Measurements from ENCODE around the gene GRIN2B. TPM values are rescaled to one million over a fixed set of nuclear protein-coding genes. Genes with fewer than 3 reads are reported as not detected.

Gene GRIN2B
- total RNA-seq, 3 donors from 2014 or later, result not detected

DNA sequence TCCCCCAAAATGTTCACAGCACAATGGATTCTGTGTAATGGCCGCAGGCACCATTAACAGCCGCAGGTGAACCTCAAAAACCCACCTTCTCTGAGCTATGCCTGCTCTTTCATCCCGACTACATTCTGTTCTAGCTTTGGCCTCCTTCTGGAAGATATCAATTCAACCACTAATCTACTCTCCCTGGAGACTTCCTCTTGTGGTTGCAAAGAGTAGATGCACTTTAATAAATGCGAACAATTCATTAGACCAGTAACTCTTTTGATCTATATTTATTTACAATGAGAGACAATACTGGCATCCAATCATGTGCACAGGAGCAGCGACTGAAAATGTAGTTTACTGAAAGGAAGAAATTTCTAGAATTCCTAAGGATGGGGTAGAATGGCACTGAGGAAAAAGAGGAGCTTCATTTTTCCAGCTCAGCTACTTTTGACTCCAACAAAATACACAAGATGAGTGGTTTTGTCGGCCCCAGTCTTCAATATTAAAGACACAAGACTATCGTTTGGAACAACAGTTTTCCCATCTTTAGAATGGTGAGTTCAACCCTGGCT, 5.3 kb downstream of the GRIN2B start:
- H3K4me3 Mint-ChIP-seq, result no peak overlapping the region
- H3K36me3 Mint-ChIP-seq (ENCODE audit: insufficient read depth), result no peaks in the 10 kb centered on the region
- no peaks in the 10 kb centered on the region for H3K9me3 Mint-ChIP-seq
- DNase-seq, result no peak
- H3K4me1 Mint-ChIP-seq (ENCODE audit: low read depth), result peaks cover 9% of the 10 kb centered on the region
- ATAC-seq, result no peak
- peaks cover 41% of the 10 kb centered on the region for H3K27me3 Mint-ChIP-seq (ENCODE audit: low read depth)

DNA sequence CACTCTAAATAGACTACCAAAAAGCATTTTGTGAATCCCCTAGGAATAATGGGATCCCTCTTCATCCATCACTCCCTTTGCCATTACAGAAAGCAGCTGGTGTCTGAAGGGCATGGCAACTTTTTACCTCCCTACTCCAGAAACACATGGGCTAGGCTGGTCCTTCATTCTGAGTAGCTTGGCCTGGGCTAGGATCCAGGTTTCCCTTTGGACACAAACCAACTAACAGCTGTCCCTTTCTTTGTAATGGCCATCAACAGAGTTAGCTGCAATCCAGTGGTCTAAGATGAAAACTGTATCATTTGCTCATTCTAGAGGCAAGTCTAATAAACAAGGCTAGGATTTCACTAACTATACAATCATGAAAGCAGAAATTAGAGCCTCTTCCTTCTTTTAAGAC, 7.4 kb downstream of the GRIN2B start:
- ATAC-seq, result no peak

DNA sequence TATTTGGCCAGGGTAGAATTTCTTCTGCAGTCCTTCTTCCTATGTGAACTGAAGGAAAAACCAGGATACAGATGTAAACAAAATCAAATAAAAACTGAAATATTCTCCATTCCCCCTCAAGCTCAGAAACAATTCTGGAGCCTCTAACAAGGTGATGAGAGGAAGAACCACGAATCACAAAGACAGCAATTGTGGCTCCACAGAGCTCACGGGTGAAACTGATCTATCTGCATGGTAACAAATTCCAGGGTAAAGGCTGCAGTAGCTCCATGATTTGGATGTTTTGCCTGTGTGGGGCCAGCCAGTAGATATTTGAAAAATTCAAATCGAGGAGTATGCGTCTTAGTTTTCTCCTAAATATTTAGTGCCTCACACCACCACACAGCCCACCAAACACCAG, 10.6 kb downstream of the GRIN2B start:
- Mint-ChIP-seq H3K4me1 (ENCODE audit: low read depth) (no peaks in the 10 kb centered on the region), H3K36me3 (ENCODE audit: insufficient read depth) (no peaks in the 10 kb centered on the region), H3K27me3 (ENCODE audit: low read depth) (peaks cover 3% of the 10 kb centered on the region), H3K9me3 (no peaks in the 10 kb centered on the region), H3K4me3 (no peak overlapping the region)
- no peak for DNase-seq
- ATAC-seq, result no peak

More for the DNA sequence above, 7.4 kb downstream of the GRIN2B start:
- Mint-ChIP-seq H3K4me1 (ENCODE audit: low read depth) (no peaks in the 10 kb centered on the region), H3K9me3 (no peaks in the 10 kb centered on the region), H3K27me3 (ENCODE audit: low read depth) (peaks cover 22% of the 10 kb centered on the region), H3K36me3 (ENCODE audit: insufficient read depth) (no peaks in the 10 kb centered on the region), H3K4me3 (no peak overlapping the region)
- no peak for DNase-seq

DNA sequence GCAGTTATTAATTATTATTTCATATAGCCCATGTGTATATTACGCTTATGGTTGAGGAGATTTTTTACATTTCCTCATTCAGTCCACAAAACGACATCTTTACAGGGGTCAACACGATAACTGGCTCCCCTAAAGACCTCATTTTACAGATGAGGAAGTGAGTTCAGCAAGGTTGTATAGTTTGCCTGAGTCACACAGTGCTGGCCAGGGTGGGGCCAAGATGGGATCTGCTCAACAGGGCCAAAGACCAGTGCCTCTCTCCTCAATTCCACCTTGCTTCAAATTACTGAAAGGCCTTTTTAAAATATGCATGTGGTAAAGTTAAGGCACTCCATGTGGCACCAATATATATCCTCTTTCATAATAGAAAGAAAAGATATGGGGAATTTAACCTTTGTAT, 13.1 kb downstream of the GRIN2B start:
- no peak overlapping the region for H3K4me3 Mint-ChIP-seq
- no peaks in the 10 kb centered on the region for H3K9me3 Mint-ChIP-seq
- DNase-seq (no peak), ATAC-seq (no peak)
- H3K36me3 Mint-ChIP-seq (ENCODE audit: insufficient read depth), result no peaks in the 10 kb centered on the region
- peaks cover 3% of the 10 kb centered on the region for H3K27me3 Mint-ChIP-seq (ENCODE audit: low read depth)
- no peaks in the 10 kb centered on the region for H3K4me1 Mint-ChIP-seq (ENCODE audit: low read depth)

- H3K4me3 Mint-ChIP-seq, result no peak overlapping the region
- H3K9me3 Mint-ChIP-seq, result no peaks in the 10 kb centered on the region
- DNase-seq (no peak), ATAC-seq (no peak)
- no peaks in the 10 kb centered on the region for H3K36me3 Mint-ChIP-seq (ENCODE audit: insufficient read depth)
- no peaks in the 10 kb centered on the region for H3K4me1 Mint-ChIP-seq (ENCODE audit: low read depth)
- peaks cover 9% of the 10 kb centered on the region for H3K27me3 Mint-ChIP-seq (ENCODE audit: low read depth)
Observed at GRCh38 chr12:13964666-13965065, 16.7 kb downstream of the GRIN2B start.

- no peaks in the 10 kb centered on the region for H3K4me1 Mint-ChIP-seq (ENCODE audit: low read depth)
- ATAC-seq, result no peak
- DNase-seq, result no peak
Observed at GRCh38 chr12:13962699-13963098, 18.7 kb downstream of the GRIN2B start.

GRCh38 chr12:13961971-13962370, 19.4 kb downstream of the GRIN2B start:
- H3K27me3 Mint-ChIP-seq (ENCODE audit: low read depth), result peaks cover 11% of the 10 kb centered on the region
- H3K36me3 Mint-ChIP-seq (ENCODE audit: insufficient read depth), result no peaks in the 10 kb centered on the region
- no peaks in the 10 kb centered on the region for H3K9me3 Mint-ChIP-seq
- ATAC-seq (no peak), DNase-seq (no peak)
- no peak overlapping the region for H3K4me3 Mint-ChIP-seq
- H3K4me1 Mint-ChIP-seq (ENCODE audit: low read depth), result no peaks in the 10 kb centered on the region

More at GRCh38 chr12:13962699-13963098, 18.7 kb downstream of the GRIN2B start:
- H3K9me3 Mint-ChIP-seq, result no peaks in the 10 kb centered on the region
- peaks cover 11% of the 10 kb centered on the region for H3K27me3 Mint-ChIP-seq (ENCODE audit: low read depth)
- H3K36me3 Mint-ChIP-seq (ENCODE audit: insufficient read depth), result no peaks in the 10 kb centered on the region
- H3K4me3 Mint-ChIP-seq, result no peak overlapping the region

GRCh38 chr12:13959131-13959723, 22.2 kb downstream of the GRIN2B start:
- peaks cover 9% of the 10 kb centered on the region for H3K27me3 Mint-ChIP-seq (ENCODE audit: low read depth)
- no peaks in the 10 kb centered on the region for H3K4me1 Mint-ChIP-seq (ENCODE audit: low read depth)
- no peaks in the 10 kb centered on the region for H3K36me3 Mint-ChIP-seq (ENCODE audit: insufficient read depth)
- DNase-seq (no peak), ATAC-seq (no peak)
- no peaks in the 10 kb centered on the region for H3K9me3 Mint-ChIP-seq
- H3K4me3 Mint-ChIP-seq, result no peak overlapping the region

DNA sequence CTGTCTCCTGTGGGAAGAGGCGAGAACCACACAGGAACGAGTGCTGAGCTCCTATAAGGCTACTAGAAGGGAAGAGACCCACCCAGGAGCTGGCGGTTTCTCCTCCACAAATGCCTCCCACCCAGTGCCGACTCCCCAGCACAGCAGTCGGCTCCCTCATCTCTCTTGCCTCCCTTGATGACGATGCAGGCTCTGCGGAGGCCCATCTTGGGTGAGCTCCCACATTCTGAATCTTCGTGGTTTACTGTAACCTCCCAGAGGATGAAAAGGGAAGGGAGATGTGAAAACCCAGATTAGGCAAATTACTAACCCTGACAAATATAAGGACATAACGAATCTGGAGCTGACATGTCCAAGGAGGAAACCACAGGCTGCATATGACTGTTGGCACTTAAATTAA, 23.8 kb downstream of the GRIN2B start:
- Mint-ChIP-seq H3K4me1 (ENCODE audit: low read depth) (no peaks in the 10 kb centered on the region), H3K9me3 (no peaks in the 10 kb centered on the region), H3K36me3 (ENCODE audit: insufficient read depth) (no peaks in the 10 kb centered on the region), H3K4me3 (no peak overlapping the region), H3K27me3 (ENCODE audit: low read depth) (peaks cover 5% of the 10 kb centered on the region)
- no peak for DNase-seq
- ATAC-seq, result no peak

DNA sequence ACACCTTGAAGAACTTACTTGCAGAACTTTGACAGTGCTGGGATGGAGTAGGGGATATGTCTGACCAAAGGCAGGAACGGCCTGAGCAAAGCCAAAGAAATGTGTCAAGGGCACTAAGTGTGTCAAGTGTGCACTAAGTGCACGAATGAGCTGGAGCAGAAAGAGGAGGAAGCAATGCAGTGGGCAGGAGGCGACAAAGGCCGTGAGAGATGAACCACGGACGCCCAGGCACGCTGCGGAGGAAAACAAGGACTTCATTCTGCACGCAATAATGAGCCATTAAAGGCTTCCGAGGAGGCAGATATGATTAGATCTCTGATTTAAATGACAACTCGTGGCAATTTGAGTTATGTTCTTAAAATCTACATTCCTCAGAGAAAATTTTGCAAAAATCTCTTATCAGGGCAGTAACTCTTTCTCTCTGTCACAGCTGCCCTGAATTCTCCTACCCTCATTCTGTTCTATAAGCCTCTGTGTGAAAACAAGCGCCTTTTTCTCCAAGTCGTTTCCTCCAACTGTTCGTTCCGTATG, 25.3 kb downstream of the GRIN2B start:
- H3K27me3 Mint-ChIP-seq (ENCODE audit: low read depth), result peaks cover 4% of the 10 kb centered on the region
- H3K36me3 Mint-ChIP-seq (ENCODE audit: insufficient read depth), result no peaks in the 10 kb centered on the region
- ATAC-seq (no peak), DNase-seq (no peak)
- no peaks in the 10 kb centered on the region for H3K4me1 Mint-ChIP-seq (ENCODE audit: low read depth)
- H3K4me3 Mint-ChIP-seq, result no peak overlapping the region
- no peaks in the 10 kb centered on the region for H3K9me3 Mint-ChIP-seq

DNA sequence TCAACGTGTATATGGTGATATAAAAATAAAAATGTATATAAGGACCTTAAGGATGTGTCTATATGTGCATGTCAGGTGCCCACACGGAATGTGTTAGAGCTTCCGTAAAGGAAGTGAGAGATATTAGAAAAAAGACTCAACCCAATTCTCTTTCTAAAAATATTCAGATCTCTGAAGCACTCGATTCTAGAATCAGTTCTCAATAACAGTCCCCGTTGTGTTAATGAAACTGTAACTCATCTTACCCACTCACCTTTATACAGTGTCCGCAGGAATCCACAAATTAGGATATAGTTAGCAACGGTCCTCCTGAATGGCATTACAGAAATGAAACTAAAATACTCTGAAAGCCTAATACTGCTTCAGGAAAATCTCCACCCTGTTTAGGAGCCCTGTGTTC, 29.3 kb downstream of the GRIN2B start:
- no peak for DNase-seq
- ATAC-seq, result no peak
- Mint-ChIP-seq H3K4me3 (no peak overlapping the region), H3K27me3 (ENCODE audit: low read depth) (no peaks in the 10 kb centered on the region), H3K4me1 (ENCODE audit: low read depth) (no peaks in the 10 kb centered on the region), H3K36me3 (ENCODE audit: insufficient read depth) (no peaks in the 10 kb centered on the region), H3K9me3 (no peaks in the 10 kb centered on the region)

- Mint-ChIP-seq H3K9me3 (no peaks in the 10 kb centered on the region), H3K4me1 (ENCODE audit: low read depth) (no peaks in the 10 kb centered on the region), H3K4me3 (no peak overlapping the region), H3K27me3 (ENCODE audit: low read depth) (no peaks in the 10 kb centered on the region), H3K36me3 (ENCODE audit: insufficient read depth) (no peaks in the 10 kb centered on the region)
- no peak for ATAC-seq
- no peak for DNase-seq
Observed at GRCh38 chr12:13950502-13950901, 30.9 kb downstream of the GRIN2B start.

- H3K36me3 Mint-ChIP-seq (ENCODE audit: insufficient read depth), result no peaks in the 10 kb centered on the region
- ATAC-seq, result no peak
- DNase-seq, result no peak
- H3K4me1 Mint-ChIP-seq (ENCODE audit: low read depth), result no peaks in the 10 kb centered on the region
- no peak overlapping the region for H3K4me3 Mint-ChIP-seq
- H3K9me3 Mint-ChIP-seq, result no peaks in the 10 kb centered on the region
- H3K27me3 Mint-ChIP-seq (ENCODE audit: low read depth), result peaks cover 3% of the 10 kb centered on the region
Observed at GRCh38 chr12:13948621-13949020, 32.8 kb downstream of the GRIN2B start.

DNA sequence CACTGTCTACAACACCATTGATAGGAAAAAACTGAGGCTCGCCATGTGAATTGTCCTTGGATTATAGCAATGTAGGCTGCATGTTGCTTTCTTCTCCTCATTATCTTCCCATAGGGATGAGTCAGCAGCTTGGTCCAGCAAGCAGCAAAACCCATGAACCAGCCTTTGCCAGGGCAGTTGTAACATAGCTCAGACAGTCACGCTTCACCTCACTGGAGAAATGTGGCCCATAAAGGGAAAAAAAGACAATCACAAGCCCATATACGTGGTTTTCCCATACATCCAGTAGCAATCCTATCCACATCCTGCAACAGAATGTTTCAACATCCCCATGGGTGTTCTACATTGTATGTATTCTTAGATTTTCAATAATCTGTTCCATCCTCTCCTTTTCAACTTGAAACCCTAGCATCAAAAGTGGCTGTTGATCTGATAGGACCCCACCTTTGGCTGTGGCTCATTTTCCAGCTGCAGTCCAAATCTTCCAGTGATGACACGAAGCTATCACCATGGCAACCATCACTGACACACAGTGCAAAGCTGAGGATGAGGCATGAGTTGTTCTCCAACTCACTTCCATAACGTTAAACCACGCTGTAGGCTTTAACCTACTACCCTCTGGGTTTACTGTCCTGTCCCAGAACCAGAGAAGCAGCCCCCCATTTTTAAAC, 34.0 kb downstream of the GRIN2B start:
- Mint-ChIP-seq H3K4me3 (no peak overlapping the region), H3K4me1 (ENCODE audit: low read depth) (no peaks in the 10 kb centered on the region), H3K36me3 (ENCODE audit: insufficient read depth) (no peaks in the 10 kb centered on the region), H3K9me3 (no peaks in the 10 kb centered on the region), H3K27me3 (ENCODE audit: low read depth) (peaks cover 9% of the 10 kb centered on the region)
- ATAC-seq (no peak), DNase-seq (no peak)

- Mint-ChIP-seq H3K4me1 (ENCODE audit: low read depth) (no peaks in the 10 kb centered on the region), H3K9me3 (no peaks in the 10 kb centered on the region), H3K4me3 (no peak overlapping the region), H3K36me3 (ENCODE audit: insufficient read depth) (no peaks in the 10 kb centered on the region), H3K27me3 (ENCODE audit: low read depth) (peaks cover 20% of the 10 kb centered on the region)
- ATAC-seq, result no peak
- no peak for DNase-seq
Observed at GRCh38 chr12:13945641-13946040, 35.8 kb downstream of the GRIN2B start.
